ENCODE results near the gene ATP5ME.
"Not testable (repeated sequence)": the region's sequence is repeated elsewhere in the genome, so short reads cannot be mapped to it uniquely, and the experiment has no call there.

Gene ATP5ME

GRCh38 chr4:649751-650310, 24.2 kb downstream of the ATP5ME start:
- no peak for TF ChIP-seq CTCF (IDR thresholded peaks at IDR 0.05)
- DNase-seq = no peak
- intact Hi-C loops (cut with DNase I; ENCODE audit: low total_unique reads) = no loop called here
- Histone ChIP-seq H3K36me3 (no peaks in the 10 kb centered on the region), H3K27me3 (peaks cover 0 to 45% of the 10 kb centered on the region in 2 donors), H3K9me3 (no peaks in the 10 kb centered on the region), H3K4me1 (peaks cover 0 to 5% (median 0%) of the 10 kb centered on the region in 4 donors), H3K4me3 (no peak overlapping the region), H3K27ac (no peak overlapping the region)

GRCh38 chr4:649293-649625, 24.8 kb downstream of the ATP5ME start:
- TF ChIP-seq CTCF (IDR thresholded peaks at IDR 0.05) = no peak
- DNase-seq = no peak

GRCh38 chr4:648579-649292, 25.3 kb downstream of the ATP5ME start:
- intact Hi-C loops (cut with DNase I; ENCODE audit: low total_unique reads) = no loop called here
- no peak overlapping the region for H3K27ac ChIP-seq
- H3K4me1 ChIP-seq = peaks cover 0 to 5% (median 0%) of the 10 kb centered on the region in 4 donors
- H3K36me3 ChIP-seq = no peaks in the 10 kb centered on the region
- DNase-seq = no peak
- no peak for TF ChIP-seq CTCF (IDR thresholded peaks at IDR 0.05)
- no peak overlapping the region for H3K4me3 ChIP-seq
- H3K27me3 ChIP-seq = peaks cover 0 to 45% of the 10 kb centered on the region in 2 donors
- no peaks in the 10 kb centered on the region for H3K9me3 ChIP-seq

More at GRCh38 chr4:649293-649625, 24.8 kb downstream of the ATP5ME start:
- no peaks in the 10 kb centered on the region for H3K9me3 ChIP-seq
- no peak overlapping the region for H3K4me3 ChIP-seq
- peaks cover 0 to 5% (median 0%) of the 10 kb centered on the region in 4 donors for H3K4me1 ChIP-seq
- intact Hi-C loops (cut with DNase I; ENCODE audit: low total_unique reads) = no loop called here
- peaks cover 0 to 45% of the 10 kb centered on the region in 2 donors for H3K27me3 ChIP-seq
- no peak overlapping the region for H3K27ac ChIP-seq
- no peaks in the 10 kb centered on the region for H3K36me3 ChIP-seq

- Histone ChIP-seq H3K36me3 (no peaks in the 10 kb centered on the region), H3K27me3 (peaks cover 0 to 45% of the 10 kb centered on the region in 2 donors), H3K27ac (no peak overlapping the region), H3K9me3 (no peaks in the 10 kb centered on the region), H3K4me1 (peaks cover 0 to 5% (median 0%) of the 10 kb centered on the region in 4 donors), H3K4me3 (no peak overlapping the region)
- no peak for DNase-seq
- intact Hi-C loops (cut with DNase I; ENCODE audit: low total_unique reads) = no loop called here
- TF ChIP-seq CTCF (IDR thresholded peaks at IDR 0.05) = no peak
Observed at GRCh38 chr4:647481-647880, 26.6 kb downstream of the ATP5ME start.

- peaks cover 0 to 5% (median 0%) of the 10 kb centered on the region in 4 donors for H3K4me1 ChIP-seq
- no peak overlapping the region for H3K27ac ChIP-seq
- TF ChIP-seq CTCF (IDR thresholded peaks at IDR 0.05) = no peak
- no peaks in the 10 kb centered on the region for H3K36me3 ChIP-seq
- DNase-seq = no peak
- no peak overlapping the region for H3K4me3 ChIP-seq
- peaks cover 0 to 9% (median 2%) of the 10 kb centered on the region in 3 donors for H3K9me3 ChIP-seq
- peaks cover 0 to 42% of the 10 kb centered on the region in 2 donors for H3K27me3 ChIP-seq
- intact Hi-C loops (cut with DNase I; ENCODE audit: low total_unique reads) = no loop called here
Observed at GRCh38 chr4:646460-646859, 27.6 kb downstream of the ATP5ME start.

- Histone ChIP-seq H3K27me3 (peaks cover 0 to 17% of the 10 kb centered on the region in 2 donors), H3K9me3 (peaks cover 0 to 13% (median 4%) of the 10 kb centered on the region in 3 donors)
- H3K4me3 ChIP-seq; DNase-seq; H3K4me1 ChIP-seq; intact Hi-C loops (cut with DNase I; ENCODE audit: low total_unique reads); H3K27ac ChIP-seq; H3K36me3 ChIP-seq: not testable (repeated sequence)
Observed at GRCh38 chr4:642366-642765, 31.7 kb downstream of the ATP5ME start.
